Stomach (tissue), 9 donors: Measurements from ENCODE around the gene IQGAP3. TPM values are rescaled to one million over a fixed set of nuclear protein-coding genes. Genes with fewer than 3 reads are reported as not detected.

Source experiments
- DNase-seq, 2 donors: peaks; one replicate each; pipeline versions ENCODE4 v3.0.0 to v3.0.0-alpha.2; 2013 to 2019
- H3K27ac ChIP-seq, 5 donors: fragments of 200-600 bp in 4 of 5; sonication (generic) in 4 of 5; one replicate each; pipeline ENCODE4 v1.5.1; 2013 to 2019; ENCODE audit warnings: mild to moderate bottlenecking in 1 of 5, moderate library complexity in 1 of 5
- H3K27me3 ChIP-seq, 3 donors: fragments of 200-600 bp; sonication (generic); one replicate each; pipeline ENCODE4 v1.5.1; 2017 to 2019; ENCODE audit warnings: mixed run types in 1 of 3
- H3K36me3 ChIP-seq, 4 donors: fragments of 200-600 bp; sonication (generic); 1 replicate in 3 of 4; 2 replicates in 1 of 4; pipeline ENCODE4 v1.5.1; 2016 to 2019
- H3K4me1 ChIP-seq, 4 donors: fragments of 200-600 bp; sonication (generic); one replicate each; pipeline ENCODE4 v1.5.1; 2016 to 2019
- H3K4me3 ChIP-seq, 4 donors: fragments of 200-600 bp; sonication (generic) in 3 of 4; one replicate each; pipeline ENCODE4 v1.5.1; 2016 to 2019; ENCODE audit warnings: mild to moderate bottlenecking in 1 of 4
- H3K9me3 ChIP-seq, 4 donors: fragments of 200-600 bp; sonication (generic); one replicate each; pipeline ENCODE4 v1.5.1; 2016 to 2019
- EP300 ChIP-seq: sonication (generic); formaldehyde crosslinking; IDR thresholded peaks from one replicate; pipeline ENCODE4 v1.6.1; 2017; ENCODE audit warnings: antibody characterized with exemption
- POLR2A ChIP-seq, 4 donors: fragments of 450-650 bp; IDR thresholded peaks; one replicate each; pipeline ENCODE4 v1.6.1; 2016; ENCODE audit warnings: antibody characterized with exemption in 4 of 4, control low read depth in 2 of 4, mild to moderate bottlenecking in 1 of 4, moderate library complexity in 1 of 4
- POLR2AphosphoS5 ChIP-seq, 3 donors: sonication (generic); formaldehyde crosslinking; IDR thresholded peaks; one replicate each; pipeline ENCODE4 v1.6.1; 2016; ENCODE audit warnings: antibody characterized with exemption in 3 of 3
- WGBS, 5 donors: extraction: QIAGEN DNeasy Blood & Tissue Kit in 3 of 5; methylation state at CpG; one replicate each; pipeline versions ENCODE4 v1.1.5 to v1.1.7; 2013 to 2018; 5-methylcytosine and 5-hydroxymethylcytosine counted together
- intact Hi-C: fragments of 100-400 bp; cut with DNase I; formaldehyde crosslinking; loops from one replicate; pipeline ENCODE4 v1.15.1; 2023; ENCODE audit warnings: low total_unique reads
- polyA plus RNA-seq, 3 donors: library from polyadenylated mRNA; stranded (reverse); fragments of 200-250 nt; gene quantifications; one replicate each; pipeline ENCODE4 v1.2.3, GENCODE V29; 2013
- total RNA-seq, 5 donors: library from RNA; depleted of rRNA; stranded (reverse); fragments of >200 nt; gene quantifications; one replicate each; pipeline versions ENCODE4 v1.1.0 to v1.2.3, GENCODE V29; 2014 to 2016
- TF ChIP-seq, protein P1 (sequence below), 7 experiments: fragments of 450-650 bp in 4 of 7; fragments of 200-600 bp in 3 of 7; sonication (generic) in 3 of 7; IDR thresholded peaks; one replicate each; pipeline ENCODE4 v1.5.1; 2016 to 2019; ENCODE audit warnings: antibody characterized with exemption in 7 of 7, control low read depth in 2 of 7, mild to moderate bottlenecking in 1 of 7
- donor health status: healthy with polysubstance abuse.
- donor health status: Bipolar disorder and iron deficiency.
- donor health status: healthy.

The IQGAP3 gene
- total and polyA plus RNA-seq, 8 donors: 1.2 to 22.2 (median 9.3) TPM

DNA sequence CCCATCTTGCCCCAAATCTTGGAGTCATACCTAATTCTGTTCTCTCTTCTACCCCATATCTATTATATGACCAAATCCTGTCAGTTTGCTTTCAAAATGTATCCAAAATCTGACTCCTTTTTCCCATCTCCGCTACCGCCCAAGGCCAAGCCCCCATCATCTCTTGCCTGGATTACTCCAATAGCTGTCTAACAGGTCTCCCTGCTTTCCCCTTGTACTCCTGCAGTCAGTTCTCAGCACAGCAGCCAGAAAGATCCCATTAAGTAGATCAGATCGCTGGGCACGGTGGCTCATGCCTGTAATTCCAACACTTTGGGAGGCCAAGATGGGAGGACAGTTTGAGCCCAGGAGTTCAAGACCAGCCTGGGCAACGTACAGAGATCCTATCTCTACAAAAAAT is 19.8 kb downstream of the IQGAP3 start:
- no peak overlapping the region for H3K27ac ChIP-seq
- peaks cover 0 to 13% (median 0%) of the 10 kb centered on the region in 4 donors for H3K36me3 ChIP-seq
- no peaks in the 10 kb centered on the region for H3K27me3 ChIP-seq
- H3K4me1 ChIP-seq: no peaks in the 10 kb centered on the region
- H3K9me3 ChIP-seq: no peaks in the 10 kb centered on the region
- H3K4me3 ChIP-seq: no peak overlapping the region
- intact Hi-C loops: no loop called here
- TF ChIP-seq, protein P1, sequence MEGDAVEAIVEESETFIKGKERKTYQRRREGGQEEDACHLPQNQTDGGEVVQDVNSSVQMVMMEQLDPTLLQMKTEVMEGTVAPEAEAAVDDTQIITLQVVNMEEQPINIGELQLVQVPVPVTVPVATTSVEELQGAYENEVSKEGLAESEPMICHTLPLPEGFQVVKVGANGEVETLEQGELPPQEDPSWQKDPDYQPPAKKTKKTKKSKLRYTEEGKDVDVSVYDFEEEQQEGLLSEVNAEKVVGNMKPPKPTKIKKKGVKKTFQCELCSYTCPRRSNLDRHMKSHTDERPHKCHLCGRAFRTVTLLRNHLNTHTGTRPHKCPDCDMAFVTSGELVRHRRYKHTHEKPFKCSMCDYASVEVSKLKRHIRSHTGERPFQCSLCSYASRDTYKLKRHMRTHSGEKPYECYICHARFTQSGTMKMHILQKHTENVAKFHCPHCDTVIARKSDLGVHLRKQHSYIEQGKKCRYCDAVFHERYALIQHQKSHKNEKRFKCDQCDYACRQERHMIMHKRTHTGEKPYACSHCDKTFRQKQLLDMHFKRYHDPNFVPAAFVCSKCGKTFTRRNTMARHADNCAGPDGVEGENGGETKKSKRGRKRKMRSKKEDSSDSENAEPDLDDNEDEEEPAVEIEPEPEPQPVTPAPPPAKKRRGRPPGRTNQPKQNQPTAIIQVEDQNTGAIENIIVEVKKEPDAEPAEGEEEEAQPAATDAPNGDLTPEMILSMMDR (IDR thresholded peaks at IDR 0.05): no peak
- no peak for TF ChIP-seq POLR2AphosphoS5 (IDR thresholded peaks at IDR 0.05)
- no peak for TF ChIP-seq EP300
- TF ChIP-seq POLR2A (IDR thresholded peaks at IDR 0.05): no peak
- DNase-seq: no peak
- WGBS, 5 donors: 73 to 77% (median 76%) methylated on average over 5 of the region's 5 CpGs

DNA sequence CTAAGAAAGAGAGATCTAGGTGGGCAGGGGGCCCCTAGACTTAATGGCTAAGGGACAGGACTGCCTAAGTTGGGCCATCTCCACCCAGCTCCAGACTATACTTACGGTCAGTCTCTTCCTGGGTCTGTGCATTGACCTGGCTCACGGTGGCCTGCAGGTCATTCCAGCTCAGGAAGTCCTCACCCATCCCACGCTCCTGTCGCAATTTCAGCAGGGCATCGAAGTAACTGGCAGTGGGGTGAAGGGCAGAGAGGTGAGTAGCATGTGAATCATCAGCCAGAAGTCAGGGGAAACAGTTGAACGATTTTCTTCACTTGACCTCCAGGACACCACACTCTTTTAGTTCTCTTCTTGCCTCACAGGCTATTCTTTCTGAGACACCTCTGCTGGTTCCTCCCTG is 20.5 kb downstream of the IQGAP3 start:
- Histone ChIP-seq H3K4me1 (no peaks in the 10 kb centered on the region), H3K27me3 (no peaks in the 10 kb centered on the region), H3K27ac (no peak overlapping the region), H3K36me3 (peaks cover 0 to 13% (median 0%) of the 10 kb centered on the region in 4 donors), H3K9me3 (no peaks in the 10 kb centered on the region), H3K4me3 (no peak overlapping the region)
- no peak for DNase-seq
- intact Hi-C loops: no loop called here
- TF ChIP-seq EP300: no peak
- WGBS, 5 donors: 86 to 95% (median 92%) methylated on average over 6 of the region's 6 CpGs

DNA sequence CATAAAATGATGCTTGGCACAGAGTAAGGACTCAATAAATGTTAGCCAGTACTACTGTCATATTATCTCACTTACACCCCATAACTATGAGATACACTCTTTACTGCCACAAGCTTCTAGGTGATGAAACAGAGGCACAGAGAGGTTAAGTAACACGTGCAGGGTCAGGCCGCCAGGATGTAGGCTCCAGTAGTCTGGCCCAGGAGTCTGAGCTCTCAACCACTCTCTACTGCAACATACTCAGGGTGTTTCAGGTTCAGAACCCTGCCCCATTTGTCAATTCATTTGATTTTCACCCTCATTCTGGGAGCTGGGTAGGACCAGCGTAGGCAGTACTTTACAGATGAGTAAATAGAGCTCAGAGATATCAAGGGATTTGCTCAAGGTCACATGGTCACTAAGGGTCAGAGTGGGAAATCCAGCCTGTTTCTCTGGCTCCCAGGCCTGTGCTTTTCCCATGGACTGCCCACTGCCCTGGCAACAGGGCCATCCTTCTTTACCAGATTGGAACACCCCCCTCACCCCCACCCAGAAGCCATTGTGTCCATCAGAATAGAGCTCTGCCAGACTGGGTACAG is 21.2 kb downstream of the IQGAP3 start:
- Histone ChIP-seq H3K27ac (no peak overlapping the region), H3K4me1 (no peaks in the 10 kb centered on the region), H3K27me3 (no peaks in the 10 kb centered on the region), H3K4me3 (no peak overlapping the region), H3K9me3 (no peaks in the 10 kb centered on the region), H3K36me3 (peaks cover 0 to 16% (median 0%) of the 10 kb centered on the region in 4 donors)
- intact Hi-C loops: no loop called here
- no peak for DNase-seq
- TF ChIP-seq POLR2AphosphoS5 (IDR thresholded peaks at IDR 0.05): no peak
- TF ChIP-seq EP300: no peak
- no peak for TF ChIP-seq POLR2A (IDR thresholded peaks at IDR 0.05)
- TF ChIP-seq, protein P1 (IDR thresholded peaks at IDR 0.05): no peak
- 62 to 80% (median 65%) methylated on average over 3 of the region's 3 CpGs for WGBS, 5 donors

DNA sequence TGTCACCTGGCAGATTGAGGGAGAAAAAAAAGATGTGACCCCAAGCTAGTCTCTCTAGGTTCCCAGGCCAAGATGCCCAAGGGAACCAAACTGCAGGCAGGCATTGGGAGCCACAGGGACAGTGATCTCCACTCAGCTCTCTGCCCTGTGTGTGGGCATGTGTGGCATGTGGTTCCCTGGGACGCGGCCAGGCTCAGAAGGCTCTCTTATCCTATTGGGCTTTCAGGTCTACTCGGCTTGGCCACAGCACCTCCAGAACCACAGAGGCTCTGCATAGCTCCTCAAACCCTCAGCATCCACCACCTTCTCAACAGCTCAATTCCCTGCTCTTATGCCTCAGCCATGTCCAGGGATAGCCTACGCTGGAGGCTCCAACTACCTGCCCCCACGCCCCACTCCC is 22.0 kb downstream of the IQGAP3 start:
- DNase-seq: no peak

DNA sequence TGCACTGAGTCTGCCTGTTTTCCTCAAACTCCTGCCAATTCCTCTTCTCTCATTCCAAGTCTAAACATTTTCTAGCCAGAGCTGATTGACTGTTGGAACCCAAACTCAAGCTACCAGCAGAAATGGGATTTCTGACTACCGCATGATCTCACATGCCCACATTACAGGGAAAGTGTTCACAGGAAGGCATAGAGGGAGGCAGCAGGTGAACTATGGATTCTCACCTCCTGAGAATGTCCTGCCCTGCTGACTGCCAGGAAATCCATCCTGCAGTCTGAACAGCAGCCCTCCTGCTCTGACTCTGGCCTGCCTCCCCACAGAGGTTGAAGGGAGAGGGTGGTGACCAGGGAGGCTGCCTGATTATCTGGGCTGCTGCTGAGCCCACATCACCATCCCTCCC is 22.5 kb downstream of the IQGAP3 start:
- no peak overlapping the region for H3K27ac ChIP-seq
- no peak overlapping the region for H3K4me3 ChIP-seq
- H3K27me3 ChIP-seq: no peaks in the 10 kb centered on the region
- 83 to 95% (median 88%) methylated on average over 1 of the region's 1 CpG for WGBS, 5 donors
- H3K4me1 ChIP-seq: no peaks in the 10 kb centered on the region
- no peak for DNase-seq
- intact Hi-C loops: no loop called here
- H3K36me3 ChIP-seq: peaks cover 0 to 16% (median 0%) of the 10 kb centered on the region in 4 donors
- no peaks in the 10 kb centered on the region for H3K9me3 ChIP-seq
- TF ChIP-seq POLR2A (IDR thresholded peaks at IDR 0.05) (no peak), EP300 (no peak), POLR2AphosphoS5 (IDR thresholded peaks at IDR 0.05) (no peak)
- TF ChIP-seq, protein P1 (IDR thresholded peaks at IDR 0.05): no peak

More for the DNA sequence above, 22.0 kb downstream of the IQGAP3 start:
- TF ChIP-seq POLR2A (IDR thresholded peaks at IDR 0.05): no peak
- TF ChIP-seq EP300: no peak
- no peak for TF ChIP-seq POLR2AphosphoS5 (IDR thresholded peaks at IDR 0.05)
- TF ChIP-seq, protein P1 (IDR thresholded peaks at IDR 0.05): no peak
- Histone ChIP-seq H3K27me3 (no peaks in the 10 kb centered on the region), H3K27ac (no peak overlapping the region), H3K9me3 (no peaks in the 10 kb centered on the region), H3K4me3 (no peak overlapping the region), H3K4me1 (no peaks in the 10 kb centered on the region), H3K36me3 (peaks cover 0 to 16% (median 0%) of the 10 kb centered on the region in 4 donors)
- 72 to 87% (median 87%) methylated on average over 5 of the region's 5 CpGs for WGBS, 5 donors
- intact Hi-C loops: no loop called here
